Measurements from ENCODE around the gene CREBBP. TPM values are rescaled to one million over a fixed set of nuclear protein-coding genes. Genes with fewer than 3 reads are reported as not detected.
"Not testable (repeated sequence)": the region's sequence is repeated elsewhere in the genome, so short reads cannot be mapped to it uniquely, and the experiment has no call there.

The CREBBP gene
- 11.3 and 12.1 TPM in 2 replicates for total RNA-seq

DNA sequence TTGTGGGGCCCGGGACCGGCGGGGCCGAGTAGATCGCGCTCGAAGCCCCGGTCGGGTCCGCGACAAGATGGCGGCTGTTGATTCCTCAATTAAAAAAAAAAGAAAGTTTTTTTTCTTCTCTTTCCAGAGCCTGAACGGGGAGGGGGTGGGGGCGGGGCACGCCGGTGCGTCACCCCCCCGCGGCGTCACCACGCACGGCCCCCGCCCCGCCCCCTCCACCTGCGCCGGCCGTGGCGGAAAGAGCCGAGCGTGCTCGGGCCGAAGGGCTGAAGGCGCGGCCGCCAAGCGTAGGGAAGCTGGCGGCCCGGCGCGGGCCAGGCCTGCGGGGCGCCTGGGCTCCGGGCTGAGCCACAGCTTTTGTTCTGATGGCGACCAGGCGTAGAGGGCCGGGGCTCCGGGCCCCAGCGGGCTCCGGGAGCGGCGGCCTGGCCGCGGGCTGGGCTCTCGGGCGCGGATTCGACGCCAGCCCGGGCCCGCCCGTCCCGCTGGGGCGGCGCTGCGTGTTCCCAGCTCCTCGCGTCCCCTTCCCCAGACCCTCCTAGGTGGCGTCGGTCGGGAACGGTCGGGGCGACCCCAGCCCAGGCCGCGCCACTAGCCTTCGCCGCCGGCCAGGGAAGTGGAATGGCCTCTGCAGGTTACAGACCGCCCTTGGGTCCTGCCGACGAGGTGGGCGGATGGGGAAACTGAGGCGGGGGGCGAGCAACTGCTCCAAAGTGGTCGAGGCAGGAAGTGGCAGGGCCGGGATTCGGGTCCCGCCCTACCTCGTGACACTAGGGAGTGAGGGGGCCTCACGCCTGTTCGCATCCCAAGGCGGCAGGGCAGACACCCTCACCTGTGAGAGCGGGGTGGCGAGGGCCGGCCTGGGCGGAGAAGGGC is at the start of gene CREBBP:
Gene CREBBP (minus strand): TSS at position 91 of the 876 bp plus-strand sequence. CDS start 797 bp downstream, outside the sequence.
- DNase-seq (ENCODE audit: low read depth): no peak
- H3K4me3 ChIP-seq (ENCODE audit: low read depth, low read length): peak within 1 kb of the TSS; percentile 83
- no peak for TF ChIP-seq CTCF (conservative IDR thresholded peaks at IDR 0.05; ENCODE audit: low read depth, low read length)

GRCh38 chr16:3927147-3927546 is 46.6 kb upstream of the CREBBP start:
- DNase-seq (ENCODE audit: low read depth); H3K4me3 ChIP-seq (ENCODE audit: low read depth, low read length): not testable (repeated sequence)

GRCh38 chr16:3924763-3925162 is 44.2 kb upstream of the CREBBP start:
- no peak for DNase-seq (ENCODE audit: low read depth)
- no peak for TF ChIP-seq CTCF (conservative IDR thresholded peaks at IDR 0.05; ENCODE audit: low read depth, low read length)
- H3K4me3 ChIP-seq (ENCODE audit: low read depth, low read length): no peak overlapping the region

DNA sequence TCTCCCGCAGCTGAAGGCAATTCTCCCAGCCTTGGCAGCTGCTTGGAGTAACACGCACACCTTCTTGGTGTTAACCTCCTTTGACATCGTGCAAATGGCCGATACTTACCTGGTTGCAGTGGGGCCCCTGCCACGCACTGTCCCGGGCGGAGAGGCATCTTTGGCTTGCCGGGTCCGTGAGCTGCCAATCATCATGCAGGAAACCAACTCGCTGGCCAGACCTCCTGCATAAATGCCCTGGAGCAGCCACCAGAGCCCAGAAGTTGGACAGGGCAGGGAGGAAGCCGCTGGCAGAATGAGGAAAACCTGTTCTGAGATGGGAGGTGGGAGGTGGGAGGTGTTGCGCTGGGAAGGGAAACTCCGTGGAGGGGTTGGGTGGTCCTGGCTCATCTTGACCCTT is 41.7 kb upstream of the CREBBP start:
- H3K4me3 ChIP-seq (ENCODE audit: low read depth, low read length): no peak overlapping the region
- TF ChIP-seq CTCF (conservative IDR thresholded peaks at IDR 0.05; ENCODE audit: low read depth, low read length): no peak
- DNase-seq (ENCODE audit: low read depth): no peak

- TF ChIP-seq CTCF (conservative IDR thresholded peaks at IDR 0.05; ENCODE audit: low read depth, low read length): no peak
- no peak overlapping the region for H3K4me3 ChIP-seq (ENCODE audit: low read depth, low read length)
- DNase-seq (ENCODE audit: low read depth): no peak
Measured at GRCh38 chr16:3920206-3920605, 39.7 kb upstream of the CREBBP start.

GRCh38 chr16:3919413-3919812 is 38.9 kb upstream of the CREBBP start:
- H3K4me3 ChIP-seq (ENCODE audit: low read depth, low read length): no peak overlapping the region
- TF ChIP-seq CTCF (conservative IDR thresholded peaks at IDR 0.05; ENCODE audit: low read depth, low read length): no peak
- DNase-seq (ENCODE audit: low read depth): no peak

DNA sequence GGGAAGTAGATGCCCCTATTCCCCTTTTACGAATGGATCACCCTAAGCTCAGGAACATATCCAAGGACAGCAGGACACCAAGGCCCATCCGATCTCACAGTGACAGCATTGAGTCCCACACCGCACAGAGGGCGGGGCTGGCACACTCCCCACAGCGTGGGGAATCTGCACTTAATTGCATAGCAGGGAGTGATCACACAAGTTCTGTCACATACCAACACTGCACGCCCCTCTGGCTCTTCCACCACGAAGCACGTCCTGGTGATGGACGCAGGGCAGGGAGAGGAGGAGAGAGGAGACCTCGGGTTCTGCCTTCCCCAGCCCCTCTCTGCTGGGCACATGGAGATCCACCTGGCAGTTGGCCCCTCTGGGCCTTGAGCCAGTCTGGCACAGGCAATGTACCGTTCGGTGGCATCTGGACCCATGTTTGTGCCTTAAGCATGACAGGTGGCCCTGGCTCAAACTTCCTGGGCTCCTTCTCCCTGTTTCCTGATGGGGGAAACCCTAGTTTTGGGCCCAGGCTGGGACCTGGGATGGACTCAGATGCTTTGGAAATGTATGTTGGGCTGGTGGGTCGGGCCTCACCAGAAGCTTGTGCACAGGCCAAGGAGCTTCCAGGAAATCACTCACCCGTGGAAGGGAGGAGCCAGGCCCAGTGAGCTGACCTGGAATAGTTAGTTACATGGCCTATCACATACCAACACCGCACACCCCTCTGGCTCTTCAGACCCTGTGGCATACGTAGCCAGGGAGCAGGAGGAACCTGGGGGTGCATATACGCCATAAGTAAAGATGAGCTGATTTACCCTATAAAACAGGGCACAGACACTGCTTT is 35.1 kb upstream of the CREBBP start:
- DNase-seq (ENCODE audit: low read depth): peak; percentile 4
- H3K4me3 ChIP-seq (ENCODE audit: low read depth, low read length): no peak overlapping the region
- TF ChIP-seq CTCF (conservative IDR thresholded peaks at IDR 0.05; ENCODE audit: low read depth, low read length): no peak
